GM18867 (cell line): ENCODE measurements around the gene TMEM9B.
"Not testable (repeated sequence)": the region's sequence is repeated elsewhere in the genome, so short reads cannot be mapped to it uniquely, and the experiment has no call there.

Experiments used
- ATAC-seq: cut with Tn5 transposase; IDR thresholded peaks from one replicate; pipeline ENCODE4 v1.9.1; 2021; ENCODE audit warnings: mild to moderate bottlenecking, moderate library complexity; ENCODE audit not compliant: unreplicated experiment

Gene TMEM9B

GRCh38 chr11:8964324-8965320, at the start of gene TMEM9B:
Gene TMEM9B (minus strand): TSS chr11:8964442. CDS start chr11:8964313, 129 bp downstream.
- ATAC-seq, result peak; percentile 79

GRCh38 chr11:9013373-9013772, 49.1 kb upstream of the TMEM9B start:
- ATAC-seq, result no peak

GRCh38 chr11:9009538-9009937, 45.3 kb upstream of the TMEM9B start:
- ATAC-seq, result not testable (repeated sequence)

- no peak for ATAC-seq
Observed at GRCh38 chr11:9008661-9009060, 44.4 kb upstream of the TMEM9B start.

- no peak for ATAC-seq
Observed at GRCh38 chr11:9008011-9008550, 43.8 kb upstream of the TMEM9B start.

- ATAC-seq, result no peak
Observed at GRCh38 chr11:9005087-9005486, 40.8 kb upstream of the TMEM9B start.

GRCh38 chr11:9004183-9004926, 40.1 kb upstream of the TMEM9B start:
- no peak for ATAC-seq

GRCh38 chr11:9003573-9004182, 39.4 kb upstream of the TMEM9B start, which contains the start of gene NRIP3:
Gene NRIP3 (minus strand): TSS chr11:9004001. CDS start chr11:9003935, 66 bp downstream.
- ATAC-seq, result no peak

- no peak for ATAC-seq
Observed at GRCh38 chr11:9002920-9003572, 38.8 kb upstream of the TMEM9B start.

- no peak for ATAC-seq
Observed at GRCh38 chr11:9001736-9002135, 37.5 kb upstream of the TMEM9B start.

GRCh38 chr11:8998017-8998416, 33.8 kb upstream of the TMEM9B start:
- ATAC-seq, result no peak

GRCh38 chr11:8997451-8997850, 33.2 kb upstream of the TMEM9B start:
- no peak for ATAC-seq

GRCh38 chr11:8989453-8989852, 25.2 kb upstream of the TMEM9B start:
- ATAC-seq, result no peak

GRCh38 chr11:8988329-8989234, 24.3 kb upstream of the TMEM9B start:
- ATAC-seq, result no peak

GRCh38 chr11:8987446-8987845, 23.2 kb upstream of the TMEM9B start:
- no peak for ATAC-seq

GRCh38 chr11:8986772-8987171, 22.5 kb upstream of the TMEM9B start:
- not testable (repeated sequence) for ATAC-seq

- ATAC-seq, result no peak
Observed at GRCh38 chr11:8985462-8985861, 21.2 kb upstream of the TMEM9B start.

- no peak for ATAC-seq
Observed at GRCh38 chr11:8983552-8983951, 19.3 kb upstream of the TMEM9B start.

- ATAC-seq, result no peak
Observed at GRCh38 chr11:8980485-8980884, 16.2 kb upstream of the TMEM9B start.
